Dedifferentiated amniotic fluid mesenchymal stem cell (primary cell): ENCODE measurements around the gene L3MBTL4.

Source experiments
- DNase-seq: peaks from one replicate; pipeline ENCODE4 v3.0.0-alpha.2; 2016; ENCODE audit errors: extremely low spot score

The L3MBTL4 gene

DNA sequence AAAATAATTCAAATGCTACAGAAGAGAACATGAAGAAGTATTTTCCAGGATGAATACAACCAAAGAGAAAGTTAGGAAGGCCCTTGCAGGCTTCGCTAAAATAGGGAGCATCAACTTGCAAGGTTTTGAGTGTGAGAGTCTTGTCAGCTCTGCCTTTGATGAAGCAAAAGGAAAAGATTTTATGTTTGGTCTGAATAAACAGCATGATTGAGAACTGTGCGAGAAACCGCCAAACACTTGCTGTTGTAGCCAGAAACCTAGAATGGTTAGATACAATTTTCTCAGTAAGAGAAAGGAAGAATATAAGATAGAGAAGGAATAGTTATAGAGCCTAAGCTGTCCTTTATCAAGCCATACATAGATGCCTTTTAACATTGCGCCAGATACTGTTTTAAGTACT lies 163.6 kb downstream of the L3MBTL4 start:
- DNase-seq, result no peak

DNA sequence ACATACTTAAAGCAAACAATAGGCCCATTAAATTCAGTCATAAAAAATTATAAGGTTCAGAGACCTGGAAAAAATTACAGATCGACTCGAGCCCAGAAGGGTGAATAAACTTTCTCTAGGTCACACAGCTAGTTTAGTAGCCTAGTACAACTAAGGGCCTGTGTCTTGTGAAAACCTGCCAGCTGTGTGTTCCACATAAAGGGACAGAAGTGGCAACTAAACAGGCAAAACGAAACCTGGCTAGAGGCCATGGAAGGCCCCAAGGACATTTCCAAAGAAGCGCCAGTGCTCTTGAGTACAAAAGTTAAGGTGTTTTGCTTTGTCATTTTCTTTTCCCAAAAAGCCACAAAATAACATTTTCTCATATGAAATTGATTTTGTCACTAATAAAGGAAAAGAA lies 164.9 kb downstream of the L3MBTL4 start:
- no peak for DNase-seq

DNA sequence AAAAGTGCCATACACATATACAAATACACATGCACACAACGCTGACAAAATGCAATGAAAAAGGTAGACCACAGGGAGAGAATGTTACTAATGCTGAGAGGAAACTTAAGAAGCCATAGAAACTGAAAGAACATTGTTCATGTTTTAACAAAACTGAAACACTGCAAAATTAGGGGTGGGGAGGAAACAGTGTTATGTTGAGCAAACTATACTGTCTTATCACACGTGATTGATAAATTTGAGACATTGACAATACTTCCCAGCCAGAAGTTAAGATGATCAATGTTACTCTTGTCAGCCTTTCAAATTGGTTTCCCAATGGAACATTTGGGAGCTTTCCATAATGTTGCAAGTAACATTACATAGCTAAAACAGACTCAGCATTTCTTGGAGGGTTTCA lies 165.5 kb downstream of the L3MBTL4 start:
- DNase-seq, result no peak

DNA sequence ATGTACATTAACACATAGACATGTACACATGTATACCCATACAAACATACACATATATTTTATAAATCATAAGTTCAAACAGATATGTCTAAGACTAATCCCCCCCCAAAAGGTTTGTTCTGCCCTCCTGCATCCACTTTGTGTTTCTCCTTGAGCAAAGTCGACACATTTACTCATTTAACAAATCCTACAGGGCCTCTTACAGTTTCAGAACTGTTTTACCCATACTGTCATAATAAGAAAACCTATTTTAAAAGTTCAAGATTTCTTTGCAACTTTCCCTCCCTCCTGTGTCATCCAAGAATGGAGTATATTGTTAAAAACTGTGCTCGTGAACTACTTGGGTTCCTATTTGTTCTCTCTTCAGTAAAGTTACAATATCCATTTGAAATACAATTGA lies 166.7 kb downstream of the L3MBTL4 start:
- DNase-seq, result no peak

DNA sequence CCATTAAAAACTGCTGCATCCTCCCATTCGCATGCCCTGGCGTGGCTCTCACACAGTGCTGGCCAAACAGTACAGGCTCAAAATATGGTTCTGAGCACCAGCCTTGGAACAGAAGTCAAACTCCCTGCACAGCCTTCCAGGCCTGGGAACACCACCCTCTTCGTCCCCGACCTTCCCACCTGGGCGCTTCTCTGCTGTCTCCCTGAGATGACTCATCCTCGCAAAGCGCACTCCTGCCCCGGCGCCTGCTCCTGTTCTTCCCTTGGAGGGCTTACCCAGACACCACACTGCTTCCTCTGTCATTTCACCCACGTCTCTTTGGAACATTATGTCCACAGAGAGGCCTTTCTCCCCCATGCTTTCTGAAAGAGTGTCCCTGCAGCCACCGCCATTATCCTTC lies 172.7 kb downstream of the L3MBTL4 start:
- no peak for DNase-seq

DNA sequence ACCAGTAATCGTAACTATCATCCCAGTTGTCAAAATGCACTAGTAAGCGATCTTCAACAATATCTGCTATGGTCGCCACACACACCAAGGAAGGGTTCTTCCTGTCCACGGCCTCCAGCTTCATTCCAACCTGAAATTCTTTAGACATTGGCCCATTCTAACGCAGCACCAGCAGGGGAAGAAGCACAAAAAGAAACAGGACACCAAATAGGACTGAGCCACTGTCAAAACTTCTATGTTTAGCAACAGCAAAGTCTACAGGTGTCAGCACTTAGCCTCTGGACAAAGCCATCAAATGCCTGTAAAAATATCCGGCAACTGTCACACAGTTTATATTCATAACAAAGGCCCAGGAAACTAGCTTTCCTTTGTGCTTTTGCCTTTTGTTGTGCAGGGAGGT lies 175.0 kb downstream of the L3MBTL4 start:
- no peak for DNase-seq

DNA sequence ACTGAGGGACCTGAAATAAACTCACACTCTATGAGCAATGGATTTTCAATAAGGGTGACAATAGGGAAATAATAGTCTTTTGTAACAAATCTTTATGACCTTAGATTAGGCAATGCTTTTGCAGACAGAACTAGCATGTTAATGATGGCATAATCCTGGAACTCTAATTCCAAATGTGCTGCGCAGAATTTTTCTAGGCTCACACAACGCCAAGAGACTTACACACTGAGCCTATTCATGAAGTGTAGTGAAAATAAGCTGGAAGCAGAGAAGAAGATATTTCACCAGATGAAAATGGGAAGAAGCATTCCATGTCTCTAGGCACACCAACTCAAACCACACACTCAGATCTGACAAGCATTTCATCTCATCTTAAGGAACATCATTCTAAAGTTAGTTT lies 178.5 kb downstream of the L3MBTL4 start:
- DNase-seq, result no peak

DNA sequence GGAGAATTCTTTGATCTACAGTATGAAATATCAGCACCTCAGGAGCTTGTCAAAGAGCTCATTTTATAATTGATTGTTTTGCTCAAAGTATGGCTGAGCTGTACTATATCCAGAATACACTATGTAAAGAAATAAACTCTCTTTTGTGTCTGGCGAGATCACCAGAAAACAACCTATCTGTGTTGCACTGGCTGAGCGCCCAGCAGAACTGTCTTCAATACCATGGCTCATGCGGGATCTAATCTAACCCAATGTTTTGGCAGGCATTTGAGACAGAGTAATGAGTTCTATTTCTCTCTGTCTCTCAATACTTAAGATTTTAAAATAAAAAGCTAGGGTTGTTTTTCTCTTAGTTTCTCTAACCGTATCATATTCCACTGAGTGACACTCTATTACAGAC lies 192.4 kb downstream of the L3MBTL4 start:
- no peak for DNase-seq

DNA sequence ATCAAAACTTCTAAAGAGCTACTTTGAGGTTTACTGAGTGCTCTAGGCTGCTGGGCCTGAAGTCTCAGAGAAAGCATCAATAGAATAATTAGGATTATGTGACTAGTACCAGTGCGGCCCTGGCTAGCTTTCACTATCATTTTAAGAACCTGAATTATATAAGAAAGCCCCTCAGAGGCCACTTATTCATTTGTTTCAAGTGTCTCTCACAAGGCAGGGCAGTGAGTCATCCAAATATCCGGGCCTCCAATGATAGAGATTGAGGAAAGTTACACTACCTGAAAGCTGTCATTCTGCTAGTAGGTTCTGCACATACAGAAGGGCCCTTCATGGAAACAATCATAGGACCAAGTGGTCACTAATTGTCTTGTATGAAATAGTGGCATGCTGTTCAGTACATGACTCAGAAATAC lies 193.1 kb downstream of the L3MBTL4 start:
- DNase-seq, result no peak

DNA sequence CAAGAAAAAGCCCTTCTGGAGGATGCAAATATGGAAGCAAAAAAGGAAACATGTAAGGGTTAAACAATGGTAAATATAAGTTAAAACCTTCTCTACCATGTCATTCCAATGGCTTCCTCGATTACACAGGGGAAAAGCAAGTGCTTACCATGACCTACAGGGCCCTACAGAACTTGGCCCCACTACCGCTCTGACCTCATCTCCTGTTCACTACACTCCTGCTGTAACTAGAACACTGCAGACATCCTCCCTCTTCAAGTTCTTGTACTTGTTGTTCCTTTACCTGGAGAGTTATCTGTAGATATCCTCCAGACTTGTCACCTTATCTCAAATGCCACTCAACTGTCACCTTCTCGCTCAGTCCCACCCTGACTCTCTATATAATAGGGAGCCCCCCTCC lies 194.6 kb downstream of the L3MBTL4 start:
- DNase-seq, result no peak

DNA sequence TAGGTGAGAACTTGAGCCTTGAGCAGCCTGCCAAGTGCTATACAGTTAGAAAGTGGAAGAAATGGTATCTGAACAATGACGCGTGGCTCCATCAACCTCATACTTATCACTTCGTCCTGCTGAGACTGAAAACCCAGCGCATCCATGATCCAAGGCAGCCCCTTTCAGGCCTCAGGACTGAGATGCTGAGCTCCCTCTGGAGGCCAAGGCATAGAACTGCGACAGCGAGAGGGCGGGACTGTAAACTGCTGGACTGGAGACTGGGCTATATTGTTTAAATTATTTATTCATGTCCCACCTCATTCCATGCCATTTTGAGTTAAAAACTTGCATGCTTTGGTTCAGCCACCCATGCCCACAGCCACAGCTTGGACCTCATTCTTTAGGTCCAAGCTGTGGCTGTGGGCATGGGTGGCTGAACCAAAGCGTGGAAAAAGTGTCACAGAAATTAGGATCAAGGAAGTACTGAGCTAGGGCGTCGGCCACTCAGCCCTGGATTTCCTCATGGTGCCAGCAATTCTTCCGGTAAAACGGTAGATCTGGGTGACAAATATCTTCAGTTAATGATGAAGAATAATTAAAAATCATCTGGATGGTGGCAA lies 195.5 kb downstream of the L3MBTL4 start:
- peak; percentile 27 for DNase-seq

DNA sequence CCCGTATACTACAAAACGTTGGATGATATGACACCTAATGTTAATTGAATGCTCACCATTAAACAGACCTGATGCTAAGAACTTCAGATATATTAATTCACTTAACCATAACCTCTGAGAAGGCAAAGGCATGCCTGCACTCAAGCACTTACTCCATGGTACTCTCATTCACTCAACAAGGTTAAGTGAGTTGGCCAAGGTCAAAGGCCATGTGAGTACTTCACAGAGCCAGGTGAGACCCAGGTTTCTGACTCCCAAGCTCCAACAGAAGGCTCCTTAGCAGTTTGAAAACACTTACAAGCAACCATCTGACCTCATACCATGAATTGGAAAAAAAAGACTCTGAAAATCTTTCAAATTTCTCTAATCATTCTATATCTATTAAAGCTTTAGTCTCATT lies 198.8 kb downstream of the L3MBTL4 start:
- DNase-seq, result no peak

DNA sequence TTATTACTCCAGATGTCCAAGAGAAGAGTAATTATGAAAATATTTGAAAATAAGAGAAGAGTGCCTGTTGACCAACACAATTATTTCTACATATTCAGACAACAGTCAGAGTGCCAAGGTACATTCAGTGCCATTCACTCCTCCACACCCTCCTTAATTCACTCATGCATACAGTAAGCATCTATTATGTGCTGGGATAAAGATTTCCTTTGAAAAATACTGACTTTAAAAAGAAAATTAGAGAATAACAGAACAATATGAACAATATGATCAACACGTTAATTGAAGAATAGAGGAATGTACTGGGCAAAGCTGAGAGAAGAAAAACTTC lies 203.6 kb downstream of the L3MBTL4 start:
- no peak for DNase-seq

DNA sequence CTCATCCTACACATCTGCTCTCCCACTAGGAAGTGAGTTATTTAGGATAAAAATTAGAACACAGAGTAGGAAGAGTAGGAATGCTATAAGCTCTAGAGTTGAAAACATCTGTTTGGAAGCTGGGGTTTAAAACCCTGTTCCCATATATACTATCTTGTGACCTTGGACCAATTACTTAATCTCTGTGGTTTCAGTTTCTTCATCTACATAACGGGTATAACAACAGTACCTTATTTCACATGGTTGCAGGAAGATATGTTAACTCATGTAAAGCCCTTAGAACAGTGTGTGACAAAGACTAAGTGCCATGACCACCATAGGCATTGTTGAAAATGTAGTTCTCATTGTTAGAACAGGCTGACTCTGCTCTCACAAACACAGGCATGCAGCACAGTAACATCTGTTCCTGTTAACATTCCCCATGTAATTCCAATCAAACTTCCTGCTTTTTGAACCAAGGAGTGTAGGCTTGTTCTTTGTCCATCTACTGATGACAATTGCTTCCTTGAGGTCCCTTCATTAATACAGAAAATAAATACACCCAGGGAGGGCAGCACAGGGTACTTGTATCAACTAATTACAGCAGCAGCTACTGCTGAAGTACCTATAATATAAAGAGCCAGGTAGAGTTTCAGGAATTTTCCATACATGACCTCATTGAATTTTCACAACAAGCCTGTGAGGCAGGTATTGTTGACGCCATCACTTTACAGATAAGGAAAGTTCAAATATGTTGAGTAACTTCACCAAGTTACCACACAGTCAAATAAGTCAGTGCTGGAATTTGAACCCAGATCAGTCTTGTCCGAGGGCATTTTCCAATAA lies 204.2 kb downstream of the L3MBTL4 start:
- no peak for DNase-seq

DNA sequence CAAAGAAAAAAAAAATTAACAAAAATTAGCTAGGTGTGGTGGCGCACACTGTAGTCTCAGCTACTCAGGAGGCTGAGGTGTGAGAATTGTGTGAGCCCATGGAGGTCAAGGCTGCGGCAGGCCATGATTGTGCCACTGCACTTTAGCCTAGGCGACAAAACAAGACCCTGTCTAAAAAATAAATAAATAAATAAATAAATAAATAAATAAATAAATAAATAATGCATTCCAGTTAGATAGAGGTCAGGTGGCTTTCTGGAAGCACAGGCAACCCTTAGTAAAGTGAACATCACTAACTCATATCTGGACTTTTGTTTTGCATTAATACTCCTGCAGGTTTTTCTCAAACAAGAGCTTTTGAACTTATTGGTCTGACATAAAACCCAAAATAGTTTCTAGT lies 206.8 kb downstream of the L3MBTL4 start:
- DNase-seq, result no peak

DNA sequence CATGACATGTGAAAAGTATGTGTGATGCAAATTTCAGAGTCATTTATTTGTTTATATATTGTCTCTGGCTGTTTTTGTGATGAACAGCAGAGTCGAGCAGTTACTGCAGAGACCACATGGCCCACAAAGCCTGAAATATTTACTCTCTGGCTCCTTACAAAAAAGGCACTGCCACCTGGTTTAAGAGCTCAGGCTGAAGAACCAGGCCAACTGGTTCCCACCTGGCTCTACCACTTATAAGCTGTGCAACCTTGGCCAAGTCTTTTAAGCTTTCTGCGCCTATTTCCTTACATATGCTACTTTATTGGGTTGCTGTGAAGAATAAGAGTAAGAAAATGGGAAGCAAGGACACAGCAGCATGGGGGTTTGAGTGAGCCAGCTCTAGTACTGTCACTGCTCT lies 207.6 kb downstream of the L3MBTL4 start:
- no peak for DNase-seq

DNA sequence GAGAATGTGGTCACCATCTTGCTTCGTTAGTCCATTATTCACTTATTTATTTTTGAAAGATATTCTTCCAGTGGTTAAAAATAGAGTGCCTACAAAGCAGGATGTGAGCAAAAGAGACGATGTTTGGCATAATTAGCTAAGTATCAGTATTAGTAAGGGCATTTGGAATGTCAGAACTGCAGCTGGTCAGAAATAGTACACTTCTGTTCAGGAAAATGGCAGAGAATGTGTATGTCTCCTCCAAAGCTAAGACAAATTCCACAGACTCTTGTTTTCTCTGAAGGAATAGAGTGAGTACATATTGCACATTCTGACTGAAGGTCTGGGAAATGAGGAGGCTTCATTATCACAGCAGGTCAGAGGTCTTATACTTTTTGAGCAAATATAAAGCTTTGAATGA lies 209.0 kb downstream of the L3MBTL4 start:
- DNase-seq, result no peak

DNA sequence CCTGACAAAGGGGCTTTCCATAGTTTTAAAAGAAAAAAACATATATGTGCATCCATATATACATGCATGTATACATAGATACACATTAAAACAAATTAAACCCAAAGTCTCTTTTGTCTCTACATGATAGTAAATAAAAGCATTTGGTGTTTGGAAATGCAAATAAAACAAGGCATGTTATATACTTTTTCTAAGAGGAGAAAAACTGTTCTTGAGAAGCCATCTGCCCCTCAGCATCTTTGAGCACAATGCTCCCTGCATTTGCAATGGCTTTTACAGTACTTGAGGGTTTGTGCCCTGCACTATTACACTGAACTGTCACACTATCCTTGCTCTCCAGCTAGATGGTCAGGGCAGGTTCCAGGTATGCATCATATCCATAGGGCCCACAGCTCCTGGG lies 210.2 kb downstream of the L3MBTL4 start:
- no peak for DNase-seq

DNA sequence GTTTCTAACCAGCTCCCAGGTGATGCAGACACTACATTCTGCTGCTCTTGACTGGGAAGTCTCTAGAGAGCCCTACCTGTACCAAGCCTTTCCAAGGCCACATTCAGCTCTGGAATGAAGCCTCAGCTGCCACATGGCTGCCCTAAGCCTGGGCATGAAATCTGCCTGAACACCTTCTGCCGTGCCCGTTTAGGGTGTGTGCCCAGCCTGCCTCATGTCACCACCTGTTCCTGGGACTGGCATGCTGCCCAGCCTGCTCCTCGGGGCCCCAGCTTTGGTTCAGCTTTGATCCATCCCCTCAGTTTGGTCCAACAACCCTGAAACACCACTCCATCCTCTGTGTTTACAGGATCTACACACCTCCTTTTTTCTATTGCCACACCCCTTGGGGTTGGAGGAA lies 210.9 kb downstream of the L3MBTL4 start:
- no peak for DNase-seq

DNA sequence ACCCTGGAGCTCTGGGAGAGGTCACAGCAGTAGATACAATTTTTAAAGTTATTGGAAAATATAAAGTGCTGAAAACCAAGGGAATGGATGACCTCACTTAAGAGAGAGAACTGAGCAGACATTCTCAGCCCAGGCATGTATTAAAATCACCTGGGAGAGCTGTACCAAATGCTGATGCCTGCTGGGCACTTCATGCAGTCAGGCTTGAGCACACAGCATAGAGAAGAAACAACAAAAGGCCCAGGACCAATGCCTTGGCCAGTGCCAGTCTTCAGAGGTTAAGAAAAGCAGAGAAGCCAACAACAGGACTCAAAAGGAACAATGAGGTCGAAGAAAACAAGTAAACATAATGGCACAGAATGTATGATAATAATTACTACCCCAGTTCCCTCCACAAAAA lies 211.8 kb downstream of the L3MBTL4 start:
- DNase-seq, result no peak

DNA sequence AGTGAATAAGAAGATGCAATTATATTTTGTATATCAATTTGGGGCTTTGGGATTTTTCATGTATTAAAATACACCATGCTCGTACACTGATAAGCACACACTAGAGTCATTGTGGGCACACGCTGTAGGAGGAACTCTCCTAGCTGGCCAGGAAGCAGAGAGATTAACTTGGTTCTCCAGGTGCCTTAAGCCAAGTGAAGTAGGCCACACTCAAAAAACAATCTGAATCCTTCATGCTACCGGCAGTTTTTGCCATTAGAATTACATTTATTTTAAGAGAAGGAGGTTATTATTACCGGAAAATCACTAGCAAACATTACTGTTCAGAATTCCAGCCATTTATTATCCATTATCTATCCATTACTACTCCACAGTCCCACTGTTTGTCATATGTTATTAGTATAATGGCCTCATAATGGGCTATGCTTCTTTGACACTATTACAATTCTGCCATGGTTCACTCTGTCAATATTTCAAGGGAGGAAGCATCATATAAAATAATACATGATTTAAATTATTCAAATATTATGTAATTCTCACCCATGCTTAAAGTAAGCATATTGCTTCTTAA lies 214.4 kb downstream of the L3MBTL4 start:
- DNase-seq, result no peak

DNA sequence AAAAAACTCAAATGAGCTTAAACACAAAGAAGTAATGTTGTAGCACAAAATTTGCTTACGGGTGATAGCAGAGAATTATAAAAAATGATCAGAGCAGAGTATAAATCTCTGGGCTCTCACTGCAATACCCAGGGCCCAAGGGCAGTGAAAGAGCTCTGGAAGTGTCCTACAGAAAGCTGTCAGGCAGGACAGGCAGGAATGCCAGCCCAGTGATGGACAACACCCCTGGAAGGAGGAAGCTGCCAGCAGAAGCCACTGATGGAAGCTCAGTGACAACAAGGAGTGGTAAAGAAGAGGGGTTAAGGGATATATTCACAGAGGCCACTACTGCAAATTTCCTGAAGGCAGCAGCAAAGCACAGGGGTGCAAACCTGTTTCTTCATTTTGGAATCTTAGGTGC lies 214.9 kb downstream of the L3MBTL4 start:
- DNase-seq, result no peak

DNA sequence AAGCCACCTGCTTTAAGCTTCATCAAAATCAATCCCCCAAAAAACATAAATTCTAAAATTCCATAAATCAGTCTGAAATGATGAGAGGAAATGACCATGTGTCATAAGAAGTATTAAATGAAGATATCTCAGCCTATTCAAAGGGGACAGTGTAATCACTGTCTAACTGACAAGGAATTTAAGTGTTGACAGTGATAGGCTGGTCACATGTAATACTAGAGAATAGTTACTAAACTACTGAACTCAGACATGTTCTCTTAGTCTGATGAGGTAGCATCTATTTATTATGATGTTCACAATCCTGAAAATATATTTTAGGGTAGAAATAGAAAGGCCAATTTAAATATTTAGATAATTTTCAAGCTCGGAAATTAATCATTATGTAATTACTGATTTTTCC lies 216.1 kb downstream of the L3MBTL4 start:
- no peak for DNase-seq

DNA sequence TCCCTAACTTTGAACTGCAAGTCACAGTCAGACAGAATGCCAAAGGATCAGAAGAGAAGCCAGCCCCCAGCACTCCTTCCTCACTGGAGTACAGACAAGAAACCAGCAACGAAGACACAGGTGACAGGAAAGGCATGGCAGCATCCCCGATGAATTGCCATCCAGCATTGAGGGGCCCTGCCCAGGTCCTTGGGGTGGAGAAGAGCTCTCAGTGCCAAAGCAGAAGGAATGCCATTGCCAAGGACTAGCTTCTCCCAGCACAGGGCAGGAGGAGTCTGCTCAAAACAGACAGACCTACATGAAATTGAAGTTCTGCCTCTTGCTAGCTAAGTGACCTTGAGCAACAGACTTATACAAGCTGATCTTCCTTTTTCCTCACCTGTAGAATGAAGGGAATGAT lies 220.1 kb downstream of the L3MBTL4 start:
- no peak for DNase-seq
